SK-N-SH treated with all-trans-retinoic acid at 6 μM for 48 hours (cell line): ENCODE data around the gene CLDN11.

Experiments used
- ATAC-seq: fragments of 200-7000 bp; cut with Tn5 transposase; 3 replicates; pipeline ENCODE4 v1.9.1; 2020; ENCODE audit warnings: mild to moderate bottlenecking, moderate library complexity
- ARNTL ChIP-seq: fragments of 450-650 bp; formaldehyde crosslinking; IDR thresholded peaks from 2 replicates; pipeline ENCODE4 v1.5.0; 2020; ENCODE audit warnings: low read depth, mild to moderate bottlenecking, moderate library complexity, borderline replicate concordance
- BACH2 ChIP-seq: fragments of 250-450 bp; sonication (Bioruptor Pico); IDR thresholded peaks from 2 replicates; pipeline ENCODE4 v1.9.0; 2021; ENCODE audit warnings: mild to moderate bottlenecking, borderline replicate concordance
- CSDC2 ChIP-seq: fragments of 250-450 bp; sonication (Bioruptor Pico); IDR thresholded peaks from 2 replicates; pipeline ENCODE4 v1.5.0; 2020; ENCODE audit warnings: mild to moderate bottlenecking, moderate library complexity
- ESRRG ChIP-seq: fragments of 250-450 bp; sonication (Bioruptor Pico); IDR thresholded peaks from 2 replicates; pipeline ENCODE4 v1.6.1; 2021; ENCODE audit warnings: mild to moderate bottlenecking
- GLIS3 ChIP-seq: fragments of 250-450 bp; sonication (Bioruptor Pico); IDR thresholded peaks from 2 replicates; pipeline ENCODE4 v1.5.0; 2020; ENCODE audit warnings: mild to moderate bottlenecking, moderate library complexity
- ISL1 ChIP-seq: fragments of 250-450 bp; sonication (Bioruptor Pico); IDR thresholded peaks from 2 replicates; pipeline ENCODE4 v2.1.2; 2022; ENCODE audit warnings: mild to moderate bottlenecking, moderate library complexity
- OSR1 ChIP-seq: fragments of 250-450 bp; sonication (Bioruptor Pico); IDR thresholded peaks from 2 replicates; pipeline ENCODE4 v1.8.0; 2022; ENCODE audit warnings: moderate library complexity, mild to moderate bottlenecking, inconsistent platforms
- PPARA ChIP-seq: fragments of 250-450 bp; sonication (Bioruptor Pico); IDR thresholded peaks from 2 replicates; pipeline ENCODE4 v1.5.0; 2020; ENCODE audit warnings: mild to moderate bottlenecking, borderline replicate concordance
- RARB ChIP-seq: fragments of 250-450 bp; sonication (Bioruptor Pico); IDR thresholded peaks from 2 replicates; pipeline ENCODE4 v1.8.0; 2021; ENCODE audit warnings: mild to moderate bottlenecking, moderate library complexity
- SNAI2 ChIP-seq: fragments of 250-450 bp; sonication (Bioruptor Pico); IDR thresholded peaks from 2 replicates; pipeline ENCODE4 v1.5.0; 2020; ENCODE audit warnings: mild to moderate bottlenecking, moderate library complexity
- TCF4 ChIP-seq: fragments of 250-450 bp; sonication (Bioruptor Pico); IDR thresholded peaks from 2 replicates; pipeline ENCODE4 v1.8.0; 2021; ENCODE audit warnings: mild to moderate bottlenecking, moderate library complexity, borderline replicate concordance
- TOX ChIP-seq: fragments of 250-450 bp; sonication (Bioruptor Pico); IDR thresholded peaks from 2 replicates; pipeline ENCODE4 v1.8.0; 2021; ENCODE audit warnings: mild to moderate bottlenecking, moderate library complexity, borderline replicate concordance
- ZC3H10 ChIP-seq: fragments of 250-450 bp; sonication (Bioruptor Pico); IDR thresholded peaks from 2 replicates; pipeline ENCODE4 v1.5.1; 2021; ENCODE audit warnings: mild to moderate bottlenecking, moderate library complexity
- ZFP30 ChIP-seq: fragments of 450-650 bp; formaldehyde crosslinking; IDR thresholded peaks from 2 replicates; pipeline ENCODE4 v1.5.0; 2022; ENCODE audit warnings: mild to moderate bottlenecking, moderate library complexity
- ZNF565 ChIP-seq: fragments of 450-650 bp; formaldehyde crosslinking; conservative IDR thresholded peaks from 2 replicates; pipeline ENCODE4 v1.5.0; 2020; ENCODE audit warnings: low read depth, mild to moderate bottlenecking, moderate library complexity
- ZNF70 ChIP-seq: fragments of 450-650 bp; formaldehyde crosslinking; IDR thresholded peaks from 2 replicates; pipeline ENCODE4 v1.5.0; 2020; ENCODE audit warnings: mild to moderate bottlenecking, moderate library complexity
- ZNF8 ChIP-seq: fragments of 450-650 bp; formaldehyde crosslinking; IDR thresholded peaks from 2 replicates; pipeline ENCODE4 v1.5.0; 2020; ENCODE audit warnings: mild to moderate bottlenecking, moderate library complexity
- TF ChIP-seq, protein P1 (sequence below): fragments of 250-450 bp; sonication (Bioruptor Pico); IDR thresholded peaks from 2 replicates; pipeline ENCODE4 v1.8.0; 2021; ENCODE audit warnings: low read depth, mild to moderate bottlenecking, moderate library complexity, borderline replicate concordance
- TF ChIP-seq, protein P2 (sequence below): fragments of 250-450 bp; sonication (Bioruptor Pico); IDR thresholded peaks from 2 replicates; pipeline ENCODE4 v1.5.1; 2021; ENCODE audit warnings: mild to moderate bottlenecking, moderate library complexity
- TF ChIP-seq, protein P3 (sequence below): fragments of 250-450 bp; sonication (Bioruptor Pico); IDR thresholded peaks from 2 replicates; pipeline ENCODE4 v1.8.0; 2020; ENCODE audit warnings: mild to moderate bottlenecking, moderate library complexity, borderline replicate concordance
- TF ChIP-seq, protein P4 (sequence below): fragments of 250-450 bp; sonication (Bioruptor Pico); IDR thresholded peaks from 2 replicates; pipeline ENCODE4 v1.5.1; 2020; ENCODE audit warnings: low read depth, mild to moderate bottlenecking, moderate library complexity

Gene CLDN11

DNA sequence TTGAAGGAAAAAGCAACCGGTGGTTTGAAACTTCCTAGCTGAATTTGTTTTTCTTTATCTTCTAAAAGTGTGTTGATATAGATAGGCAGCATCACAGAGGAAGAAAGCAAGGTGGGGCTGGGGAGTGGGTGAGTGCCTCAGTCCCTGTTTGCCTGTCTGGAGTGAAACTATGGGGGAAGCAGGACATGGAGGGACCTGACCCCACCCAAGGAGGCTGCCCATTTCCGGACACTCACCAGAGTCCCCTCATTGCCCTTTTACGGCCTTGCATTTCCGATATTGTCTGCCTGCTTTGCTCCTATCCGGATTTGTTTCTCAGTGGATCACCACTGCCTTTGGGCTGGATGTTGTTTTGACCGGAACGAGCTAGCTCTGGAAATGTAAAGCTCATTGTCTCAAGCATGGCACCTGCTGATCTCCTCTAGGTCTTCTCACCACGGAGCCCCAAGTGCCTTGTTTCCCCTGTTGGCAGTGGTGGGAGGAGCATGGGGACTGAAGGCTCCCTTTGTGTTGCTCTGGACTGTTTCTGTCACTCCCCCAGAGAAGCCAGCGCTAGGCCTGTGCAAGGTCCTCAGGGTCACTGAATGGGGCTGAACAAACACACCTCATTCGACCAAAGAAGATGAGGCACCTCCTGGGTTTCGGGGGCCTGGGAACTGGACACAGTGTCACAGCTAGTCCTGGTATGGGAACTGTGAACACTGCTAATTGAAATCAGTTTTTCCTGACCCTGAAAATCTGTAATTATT is 7.0 kb downstream of the CLDN11 start:
- ATAC-seq = peak; percentile 31; the same call in 1 of the 3 replicates
- no peak for TF ChIP-seq ZC3H10 (CRISPR knock-in tag)
- TF ChIP-seq, protein P1, sequence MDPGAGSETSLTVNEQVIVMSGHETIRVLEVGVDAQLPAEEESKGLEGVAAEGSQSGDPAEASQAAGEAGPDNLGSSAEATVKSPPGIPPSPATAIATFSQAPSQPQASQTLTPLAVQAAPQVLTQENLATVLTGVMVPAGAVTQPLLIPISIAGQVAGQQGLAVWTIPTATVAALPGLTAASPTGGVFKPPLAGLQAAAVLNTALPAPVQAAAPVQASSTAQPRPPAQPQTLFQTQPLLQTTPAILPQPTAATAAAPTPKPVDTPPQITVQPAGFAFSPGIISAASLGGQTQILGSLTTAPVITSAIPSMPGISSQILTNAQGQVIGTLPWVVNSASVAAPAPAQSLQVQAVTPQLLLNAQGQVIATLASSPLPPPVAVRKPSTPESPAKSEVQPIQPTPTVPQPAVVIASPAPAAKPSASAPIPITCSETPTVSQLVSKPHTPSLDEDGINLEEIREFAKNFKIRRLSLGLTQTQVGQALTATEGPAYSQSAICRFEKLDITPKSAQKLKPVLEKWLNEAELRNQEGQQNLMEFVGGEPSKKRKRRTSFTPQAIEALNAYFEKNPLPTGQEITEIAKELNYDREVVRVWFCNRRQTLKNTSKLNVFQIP = no peak
- TF ChIP-seq, protein P2, sequence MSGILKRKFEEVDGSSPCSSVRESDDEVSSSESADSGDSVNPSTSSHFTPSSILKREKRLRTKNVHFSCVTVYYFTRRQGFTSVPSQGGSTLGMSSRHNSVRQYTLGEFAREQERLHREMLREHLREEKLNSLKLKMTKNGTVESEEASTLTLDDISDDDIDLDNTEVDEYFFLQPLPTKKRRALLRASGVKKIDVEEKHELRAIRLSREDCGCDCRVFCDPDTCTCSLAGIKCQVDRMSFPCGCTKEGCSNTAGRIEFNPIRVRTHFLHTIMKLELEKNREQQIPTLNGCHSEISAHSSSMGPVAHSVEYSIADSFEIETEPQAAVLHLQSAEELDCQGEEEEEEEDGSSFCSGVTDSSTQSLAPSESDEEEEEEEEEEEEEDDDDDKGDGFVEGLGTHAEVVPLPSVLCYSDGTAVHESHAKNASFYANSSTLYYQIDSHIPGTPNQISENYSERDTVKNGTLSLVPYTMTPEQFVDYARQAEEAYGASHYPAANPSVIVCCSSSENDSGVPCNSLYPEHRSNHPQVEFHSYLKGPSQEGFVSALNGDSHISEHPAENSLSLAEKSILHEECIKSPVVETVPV (CRISPR knock-in tag) = no peak
- no peak for TF ChIP-seq GLIS3 (CRISPR knock-in tag)
- no peak for TF ChIP-seq ISL1 (CRISPR knock-in tag)

DNA sequence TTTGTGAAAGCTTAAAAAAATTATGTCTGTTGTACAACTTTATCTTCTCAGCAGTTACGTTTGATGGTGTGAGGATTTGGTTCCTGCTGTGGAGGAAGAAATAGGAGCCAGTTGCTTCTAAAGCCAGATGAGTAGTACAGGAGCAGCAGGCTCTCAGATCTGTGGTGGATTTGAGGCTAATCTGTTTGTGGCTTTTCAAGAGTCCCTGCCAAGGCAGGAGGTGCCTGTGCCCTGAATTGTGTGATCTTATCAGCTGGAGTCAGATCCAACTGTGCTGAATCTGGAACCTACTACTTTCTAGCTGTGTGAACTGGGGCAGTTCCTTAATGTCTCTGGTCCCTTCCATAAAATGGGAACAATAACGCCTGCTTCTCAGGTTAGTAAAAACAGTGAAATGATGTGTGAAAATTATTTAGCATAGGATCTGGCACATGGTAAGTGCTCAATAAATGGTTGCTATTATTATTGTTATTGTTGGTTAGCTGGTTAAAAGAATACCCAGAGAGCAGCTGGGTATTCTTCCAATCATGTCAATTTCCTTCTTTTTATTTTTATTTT is 7.7 kb downstream of the CLDN11 start:
- TF ChIP-seq CSDC2 (CRISPR knock-in tag) (no peak), TOX (CRISPR knock-in tag) (no peak), PPARA (CRISPR knock-in tag) (no peak), TCF4 (no peak), OSR1 (CRISPR knock-in tag) (no peak), RARB (CRISPR knock-in tag) (no peak), ZFP30 (CRISPR knock-in tag) (no peak), ESRRG (CRISPR knock-in tag) (no peak), ZNF70 (CRISPR knock-in tag) (no peak), ISL1 (CRISPR knock-in tag) (no peak), ZC3H10 (CRISPR knock-in tag) (no peak), BACH2 (CRISPR knock-in tag) (no peak), ZNF8 (CRISPR knock-in tag) (no peak), ZNF565 (CRISPR knock-in tag) (no peak), ARNTL (CRISPR knock-in tag) (no peak)
- TF ChIP-seq, protein P3, sequence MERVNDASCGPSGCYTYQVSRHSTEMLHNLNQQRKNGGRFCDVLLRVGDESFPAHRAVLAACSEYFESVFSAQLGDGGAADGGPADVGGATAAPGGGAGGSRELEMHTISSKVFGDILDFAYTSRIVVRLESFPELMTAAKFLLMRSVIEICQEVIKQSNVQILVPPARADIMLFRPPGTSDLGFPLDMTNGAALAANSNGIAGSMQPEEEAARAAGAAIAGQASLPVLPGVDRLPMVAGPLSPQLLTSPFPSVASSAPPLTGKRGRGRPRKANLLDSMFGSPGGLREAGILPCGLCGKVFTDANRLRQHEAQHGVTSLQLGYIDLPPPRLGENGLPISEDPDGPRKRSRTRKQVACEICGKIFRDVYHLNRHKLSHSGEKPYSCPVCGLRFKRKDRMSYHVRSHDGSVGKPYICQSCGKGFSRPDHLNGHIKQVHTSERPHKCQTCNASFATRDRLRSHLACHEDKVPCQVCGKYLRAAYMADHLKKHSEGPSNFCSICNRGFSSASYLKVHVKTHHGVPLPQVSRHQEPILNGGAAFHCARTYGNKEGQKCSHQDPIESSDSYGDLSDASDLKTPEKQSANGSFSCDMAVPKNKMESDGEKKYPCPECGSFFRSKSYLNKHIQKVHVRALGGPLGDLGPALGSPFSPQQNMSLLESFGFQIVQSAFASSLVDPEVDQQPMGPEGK = no peak
- TF ChIP-seq, protein P2 (CRISPR knock-in tag) = no peak
- TF ChIP-seq, protein P1 = no peak
- TF ChIP-seq, protein P4, sequence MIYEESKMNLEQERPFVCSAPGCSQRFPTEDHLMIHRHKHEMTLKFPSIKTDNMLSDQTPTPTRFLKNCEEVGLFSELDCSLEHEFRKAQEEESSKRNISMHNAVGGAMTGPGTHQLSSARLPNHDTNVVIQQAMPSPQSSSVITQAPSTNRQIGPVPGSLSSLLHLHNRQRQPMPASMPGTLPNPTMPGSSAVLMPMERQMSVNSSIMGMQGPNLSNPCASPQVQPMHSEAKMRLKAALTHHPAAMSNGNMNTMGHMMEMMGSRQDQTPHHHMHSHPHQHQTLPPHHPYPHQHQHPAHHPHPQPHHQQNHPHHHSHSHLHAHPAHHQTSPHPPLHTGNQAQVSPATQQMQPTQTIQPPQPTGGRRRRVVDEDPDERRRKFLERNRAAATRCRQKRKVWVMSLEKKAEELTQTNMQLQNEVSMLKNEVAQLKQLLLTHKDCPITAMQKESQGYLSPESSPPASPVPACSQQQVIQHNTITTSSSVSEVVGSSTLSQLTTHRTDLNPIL (CRISPR knock-in tag) = no peak
- peak; percentile 36; the same call in 1 of the 3 replicates for ATAC-seq

DNA sequence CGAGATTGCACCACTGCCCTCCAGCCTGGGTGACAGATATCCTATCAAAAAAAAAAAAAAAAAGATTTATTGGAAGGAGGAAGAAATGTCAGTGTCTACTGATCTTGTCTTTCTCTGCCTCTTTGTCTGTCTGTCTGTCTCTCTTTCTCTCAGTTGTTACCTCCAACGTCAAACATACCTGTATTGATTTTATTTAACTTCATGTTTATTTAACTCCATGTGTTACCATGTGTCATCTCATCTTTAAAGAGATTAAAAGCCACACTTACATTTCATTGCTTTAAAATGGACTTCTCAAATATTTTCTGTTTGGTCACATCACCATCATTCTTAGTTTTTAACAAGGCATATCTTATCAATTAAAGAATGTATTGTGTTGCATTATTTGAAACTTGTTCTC is 9.4 kb downstream of the CLDN11 start:
- ATAC-seq = no peak
- TF ChIP-seq ZNF565 (CRISPR knock-in tag) (no peak), SNAI2 (no peak), RARB (CRISPR knock-in tag) (no peak), CSDC2 (CRISPR knock-in tag) (no peak), ZNF70 (CRISPR knock-in tag) (no peak), PPARA (CRISPR knock-in tag) (no peak), GLIS3 (CRISPR knock-in tag) (no peak), OSR1 (CRISPR knock-in tag) (no peak), TCF4 (no peak), ISL1 (CRISPR knock-in tag) (no peak)
- TF ChIP-seq, protein P1 = no peak
- TF ChIP-seq, protein P4 (CRISPR knock-in tag) = no peak
